Subcutaneous adipose tissue (tissue), 4 donors: ENCODE results near the gene PKD2L1. TPM values are rescaled to one million over a fixed set of nuclear protein-coding genes. Genes with fewer than 3 reads are reported as not detected.

Source experiments
- total RNA-seq, 4 donors: library from RNA; depleted of rRNA; stranded (reverse); fragments of >200 nt; gene quantifications; one replicate each; pipeline ENCODE4 v1.1.0, GENCODE V29; 2016
- TF ChIP-seq, protein P1 (sequence below): fragments of 450-650 bp; IDR thresholded peaks from one replicate; pipeline ENCODE4 v1.5.1; 2016; ENCODE audit warnings: low read depth, mild to moderate bottlenecking, control low read depth, antibody characterized with exemption, moderate library complexity

Gene PKD2L1
- total RNA-seq, 4 donors from 2014 or later = 1.2 TPM; not detected in 3

DNA sequence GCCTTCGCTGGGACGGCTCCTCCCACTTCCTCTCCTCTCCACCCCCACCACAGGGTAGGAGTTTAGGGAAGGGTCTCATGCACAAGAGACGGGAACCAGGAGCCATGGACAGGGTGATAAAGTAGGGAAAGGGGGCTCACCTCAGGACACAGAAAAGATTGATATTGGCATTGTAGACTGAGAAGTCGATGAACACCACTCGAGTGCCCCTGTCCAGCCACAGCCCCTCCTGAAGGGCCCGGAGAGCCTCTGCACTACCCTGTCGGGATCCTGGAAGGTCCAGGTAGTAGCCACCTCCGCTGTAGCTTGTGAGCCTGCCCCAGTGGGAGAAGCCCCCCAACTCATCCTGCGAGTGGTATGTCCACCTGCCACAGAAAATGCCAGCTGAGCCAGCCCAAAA, 32.8 kb downstream of the PKD2L1 start:
- TF ChIP-seq, protein P1, sequence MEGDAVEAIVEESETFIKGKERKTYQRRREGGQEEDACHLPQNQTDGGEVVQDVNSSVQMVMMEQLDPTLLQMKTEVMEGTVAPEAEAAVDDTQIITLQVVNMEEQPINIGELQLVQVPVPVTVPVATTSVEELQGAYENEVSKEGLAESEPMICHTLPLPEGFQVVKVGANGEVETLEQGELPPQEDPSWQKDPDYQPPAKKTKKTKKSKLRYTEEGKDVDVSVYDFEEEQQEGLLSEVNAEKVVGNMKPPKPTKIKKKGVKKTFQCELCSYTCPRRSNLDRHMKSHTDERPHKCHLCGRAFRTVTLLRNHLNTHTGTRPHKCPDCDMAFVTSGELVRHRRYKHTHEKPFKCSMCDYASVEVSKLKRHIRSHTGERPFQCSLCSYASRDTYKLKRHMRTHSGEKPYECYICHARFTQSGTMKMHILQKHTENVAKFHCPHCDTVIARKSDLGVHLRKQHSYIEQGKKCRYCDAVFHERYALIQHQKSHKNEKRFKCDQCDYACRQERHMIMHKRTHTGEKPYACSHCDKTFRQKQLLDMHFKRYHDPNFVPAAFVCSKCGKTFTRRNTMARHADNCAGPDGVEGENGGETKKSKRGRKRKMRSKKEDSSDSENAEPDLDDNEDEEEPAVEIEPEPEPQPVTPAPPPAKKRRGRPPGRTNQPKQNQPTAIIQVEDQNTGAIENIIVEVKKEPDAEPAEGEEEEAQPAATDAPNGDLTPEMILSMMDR = no peak

DNA sequence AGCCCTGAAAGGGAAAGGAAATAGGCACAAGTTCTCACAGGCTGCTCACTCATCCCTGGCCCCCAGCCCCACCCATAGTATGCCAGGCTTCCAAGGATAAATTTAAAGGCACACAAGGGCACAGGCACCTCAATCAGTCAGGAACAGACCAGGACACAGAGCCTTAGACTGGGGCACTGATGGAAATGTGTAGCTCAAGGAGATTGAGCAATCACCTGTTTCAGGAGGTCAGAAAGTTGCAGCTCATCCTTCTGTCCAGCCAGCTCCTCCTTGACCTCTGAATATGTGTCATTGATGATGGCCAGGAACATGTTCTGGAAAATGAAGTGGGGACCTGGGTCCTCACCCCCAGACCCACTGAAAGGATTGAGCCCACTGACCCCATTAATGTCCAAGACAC, 37.0 kb downstream of the PKD2L1 start:
- TF ChIP-seq, protein P1 = no peak

- TF ChIP-seq, protein P1 = no peak
These were observed 38.7 kb downstream of the PKD2L1 start for GRCh38 chr10:100291356-100291755.

- TF ChIP-seq, protein P1 = no peak
These were observed 40.4 kb downstream of the PKD2L1 start for GRCh38 chr10:100289641-100290040.

GRCh38 chr10:100288196-100288595, 41.8 kb downstream of the PKD2L1 start:
- TF ChIP-seq, protein P1 = no peak

DNA sequence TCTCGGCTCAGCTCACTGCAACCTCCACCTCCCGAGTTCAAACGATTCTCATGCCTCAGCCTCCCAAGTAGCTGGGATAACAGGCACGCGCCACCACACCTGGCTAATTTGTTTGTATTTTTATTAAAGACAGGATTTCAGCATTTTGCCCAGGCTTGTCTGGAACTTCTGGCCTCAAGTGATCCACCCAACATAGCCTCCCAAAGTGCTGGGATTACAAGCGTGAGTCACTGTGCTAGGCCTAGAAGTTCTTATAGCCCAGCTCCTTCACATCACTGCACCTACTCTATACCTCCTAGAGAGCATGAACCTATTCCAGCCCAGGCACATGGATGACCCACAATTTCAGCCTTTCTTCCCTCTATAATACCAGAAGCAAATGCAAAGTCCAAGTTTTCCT, 42.3 kb downstream of the PKD2L1 start:
- TF ChIP-seq, protein P1 = no peak

- TF ChIP-seq, protein P1 = no peak
These were observed 43.7 kb downstream of the PKD2L1 start, which contains the start of gene BLOC1S2 for GRCh38 chr10:100286051-100287033. BLOC1S2 (minus strand) TSS chr10:100286680; CDS start chr10:100286659, 21 bp downstream.
